H9 (cell line): ENCODE results near the gene MUC5B. TPM values are rescaled to one million over a fixed set of nuclear protein-coding genes. Genes with fewer than 3 reads are reported as not detected.

Experiments
- DNase-seq: peaks from one replicate; pipeline ENCODE4 v3.0.0-alpha.2; 2017
- H2AFZ ChIP-seq: one replicate; pipeline ENCODE4 v1.6.1; 2013; ENCODE audit warnings: mild to moderate bottlenecking, low read length, control low read depth, moderate library complexity
- H2AK5ac ChIP-seq: 2 replicates; pipeline ENCODE4 v1.6.1; 2013; ENCODE audit warnings: low read length, control low read depth, mixed read lengths; ENCODE audit not compliant: insufficient read length
- H2BK120ac ChIP-seq: one replicate; pipeline ENCODE4 v1.6.1; 2013; ENCODE audit warnings: low read depth, mild to moderate bottlenecking, low read length, control low read depth, inconsistent platforms; ENCODE audit not compliant: poor library complexity, severe bottlenecking
- H2BK12ac ChIP-seq: 2 replicates; pipeline ENCODE4 v1.6.1; 2013; ENCODE audit warnings: low read length, control low read depth, mixed read lengths, low read depth; ENCODE audit not compliant: insufficient read length
- H2BK15ac ChIP-seq: 2 replicates; pipeline ENCODE4 v1.6.1; 2013; ENCODE audit warnings: low read depth, low read length, control low read depth
- H2BK20ac ChIP-seq: one replicate; pipeline ENCODE4 v1.6.1; 2013; ENCODE audit warnings: low read depth, mild to moderate bottlenecking, low read length, control low read depth, inconsistent platforms; ENCODE audit not compliant: poor library complexity, severe bottlenecking
- H2BK5ac ChIP-seq: 2 replicates; pipeline ENCODE4 v1.6.1; 2013; ENCODE audit warnings: low read length, control low read depth, mixed read lengths; ENCODE audit not compliant: insufficient read length
- H3K14ac ChIP-seq: 2 replicates; pipeline ENCODE4 v1.6.1; 2013; ENCODE audit warnings: low read length, control low read depth; ENCODE audit not compliant: insufficient read depth
- H3K18ac ChIP-seq: 2 replicates; pipeline ENCODE4 v1.6.1; 2013; ENCODE audit warnings: low read depth, mild to moderate bottlenecking, mixed read lengths, low read length, control low read depth; ENCODE audit not compliant: insufficient read length
- H3K23ac ChIP-seq: 2 replicates; pipeline ENCODE4 v1.6.1; 2013; ENCODE audit warnings: low read length, control low read depth, mixed read lengths, low read depth; ENCODE audit not compliant: insufficient read length
- H3K23me2 ChIP-seq: 2 replicates; pipeline ENCODE4 v1.6.1; 2013; ENCODE audit warnings: low read depth, mild to moderate bottlenecking, mixed read lengths, low read length, control low read depth; ENCODE audit not compliant: insufficient read length, poor library complexity, severe bottlenecking
- H3K27ac ChIP-seq: 2 replicates; pipeline ENCODE4 v1.5.1; 2013; ENCODE audit warnings: low read length, control low read depth, mixed read lengths, low read depth; ENCODE audit not compliant: insufficient read length
- H3K27me3 ChIP-seq: 2 replicates; pipeline ENCODE4 v1.6.1; 2013; ENCODE audit warnings: low read length, control low read depth, inconsistent platforms; ENCODE audit not compliant: insufficient read depth
- H3K4ac ChIP-seq: 2 replicates; pipeline ENCODE4 v1.6.1; 2013; ENCODE audit warnings: low read depth, mild to moderate bottlenecking, control low read depth, inconsistent platforms, low read length, moderate library complexity
- H3K4me1 ChIP-seq: 2 replicates; pipeline ENCODE4 v1.6.1; 2013; ENCODE audit warnings: low read length, control low read depth, inconsistent platforms; ENCODE audit not compliant: insufficient read depth
- H3K4me2 ChIP-seq: 2 replicates; pipeline ENCODE4 v1.6.1; 2013; ENCODE audit warnings: low read length, control low read depth, mixed read lengths; ENCODE audit not compliant: insufficient read length, insufficient read depth
- H3K56ac ChIP-seq: 2 replicates; pipeline ENCODE4 v1.6.1; 2013; ENCODE audit warnings: low read depth, mild to moderate bottlenecking, mixed read lengths, low read length, control low read depth; ENCODE audit not compliant: insufficient read length
- H3K79me1 ChIP-seq: 2 replicates; pipeline ENCODE4 v1.6.1; 2013; ENCODE audit warnings: low read depth, mild to moderate bottlenecking, moderate library complexity, low read length, control low read depth, inconsistent platforms; ENCODE audit not compliant: insufficient read depth, poor library complexity, severe bottlenecking
- H3K79me2 ChIP-seq: 2 replicates; pipeline ENCODE4 v1.6.1; 2013; ENCODE audit warnings: low read length, control low read depth, inconsistent platforms; ENCODE audit not compliant: insufficient read depth
- H3K9ac ChIP-seq: 2 replicates; pipeline ENCODE4 v1.6.1; 2013; ENCODE audit warnings: low read length, control low read depth, mixed read lengths; ENCODE audit not compliant: insufficient read length; ENCODE audit errors: extremely low read depth
- H3K9me3 ChIP-seq: one replicate; pipeline ENCODE4 v1.6.1; 2013; ENCODE audit warnings: low read depth, low read length, inconsistent platforms; ENCODE audit not compliant: control insufficient read depth
- H3T11ph ChIP-seq: one replicate; pipeline ENCODE4 v1.6.1; 2013; ENCODE audit warnings: mild to moderate bottlenecking, low read length, control low read depth, inconsistent platforms
- H4K20me1 ChIP-seq: one replicate; pipeline ENCODE4 v1.6.1; 2013; ENCODE audit not compliant: control insufficient read depth, insufficient read length, insufficient read depth
- H4K5ac ChIP-seq: 2 replicates; pipeline ENCODE4 v1.6.1; 2013; ENCODE audit warnings: low read depth, mild to moderate bottlenecking, mixed read lengths, low read length, control low read depth; ENCODE audit not compliant: insufficient read length
- H4K8ac ChIP-seq: replicated peaks from 2 replicates; pipeline ENCODE4 v1.6.1; 2013; ENCODE audit warnings: low read length, control low read depth, mixed read lengths, low read depth; ENCODE audit not compliant: insufficient read length
- H4K91ac ChIP-seq: 2 replicates; pipeline ENCODE4 v1.6.1; 2013; ENCODE audit warnings: low read depth, mild to moderate bottlenecking, moderate library complexity, mixed read lengths, low read length, control low read depth; ENCODE audit not compliant: insufficient read length
- H3K27ac Mint-ChIP-seq, 3 experiments: 2 replicates in 2 of 3; 3 replicates in 1 of 3; pipeline ENCODE4 v1.8.0; 2020 to 2021; ENCODE audit warnings: mixed read lengths in 3 of 3, mild to moderate bottlenecking in 1 of 3, moderate library complexity in 1 of 3
- H3K27me3 Mint-ChIP-seq: 2 replicates; pipeline ENCODE4 v1.8.0; 2021; ENCODE audit warnings: low read depth, mild to moderate bottlenecking, moderate library complexity, mixed read lengths
- H3K36me3 Mint-ChIP-seq, 3 experiments: 2 replicates in 2 of 3; 3 replicates in 1 of 3; pipeline ENCODE4 v1.8.0; 2020 to 2021; ENCODE audit warnings: low read depth in 3 of 3, mixed read lengths in 3 of 3; ENCODE audit not compliant: insufficient read depth in 1 of 3
- H3K4me1 Mint-ChIP-seq, 2 experiments: 2 replicates each; pipeline ENCODE4 v1.8.0; 2020; ENCODE audit warnings: mixed read lengths in 2 of 2
- H3K4me3 Mint-ChIP-seq, 2 experiments: 2 replicates in 1 of 2; 3 replicates in 1 of 2; pipeline ENCODE4 v1.8.0; 2020 to 2021; ENCODE audit warnings: mild to moderate bottlenecking in 2 of 2, mixed read lengths in 2 of 2, moderate library complexity in 1 of 2
- H3K9me3 Mint-ChIP-seq, 2 experiments: 2 replicates in 1 of 2; 3 replicates in 1 of 2; pipeline ENCODE4 v1.8.0; 2020; ENCODE audit warnings: mild to moderate bottlenecking in 2 of 2, mixed read lengths in 2 of 2, moderate library complexity in 1 of 2
- CTCF ChIP-seq: fragments of 200-600 bp; sonication (generic); conservative IDR thresholded peaks from 3 replicates; pipeline ENCODE4 v1.8.0; 2021; ENCODE audit warnings: antibody characterized with exemption, mild to moderate bottlenecking
- WGBS: extraction: QIAGEN DNeasy Blood & Tissue Kit; methylation state at CpG from one replicate; pipeline ENCODE4 v1.1.7; 2013; ENCODE audit warnings: missing lambda C conversion rate, low lambda C conversion rate, mixed read lengths; ENCODE audit not compliant: insufficient read length; ENCODE audit errors: extremely low coverage; 5-methylcytosine and 5-hydroxymethylcytosine counted together
- total RNA-seq: library from RNA; stranded (reverse); gene quantifications from 2 replicates; pipeline ENCODE4 v1.2.1, GENCODE V29; 2021

MUC5B gene
- total RNA-seq, 1 experiment from 2014 or later: not detected

DNA sequence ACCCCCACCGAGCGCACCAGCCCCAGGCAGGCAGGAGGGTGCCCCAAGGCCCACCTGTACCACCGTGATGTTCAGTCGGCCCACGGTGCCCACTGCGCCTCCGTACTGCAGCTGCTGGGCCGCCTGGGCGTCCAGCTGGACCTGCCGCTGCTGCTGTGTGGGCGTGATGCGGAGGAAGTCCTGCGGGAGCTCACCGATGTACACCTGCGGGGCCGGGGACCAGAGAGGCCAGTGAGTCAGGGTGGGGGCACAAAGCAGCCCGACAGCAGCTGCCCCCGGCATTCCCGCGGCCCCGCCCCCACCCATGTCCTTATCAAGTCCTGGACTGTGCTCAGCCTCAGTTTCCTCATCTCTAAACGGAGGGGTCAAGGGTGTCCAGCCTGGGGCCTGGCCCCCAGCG is 72.7 kb downstream of the MUC5B start:
- H2BK20ac ChIP-seq: no peak overlapping the region

More for the DNA sequence above, 72.7 kb downstream of the MUC5B start:
- no peaks in the 10 kb centered on the region for H3K9me3 ChIP-seq
- H3K4me2 ChIP-seq: no peak overlapping the region
- H3K23me2 ChIP-seq: no peaks in the 10 kb centered on the region
- no peak overlapping the region for H2BK120ac ChIP-seq
- H3K4ac ChIP-seq: no peak overlapping the region
- H3K18ac ChIP-seq: no peak overlapping the region
- Mint-ChIP-seq H3K27me3 (no peaks in the 10 kb centered on the region), H3K36me3 (peaks cover 3 to 21% (median 5%) of the 10 kb centered on the region in 3 experiments; a peak in 5 of 7 replicates), H3K4me3 (no peak overlapping the region), H3K9me3 (no peaks in the 10 kb centered on the region), H3K27ac (no peak overlapping the region), H3K4me1 (peaks cover 11 to 17% of the 10 kb centered on the region in 2 experiments)
- peaks cover 6% of the 10 kb centered on the region for H3K79me1 ChIP-seq
- H2BK12ac ChIP-seq: no peak overlapping the region
- no peak overlapping the region for H2BK5ac ChIP-seq
- WGBS: no CpG with 5 or more reads among the region's 23 CpGs
- no peak overlapping the region for H3T11ph ChIP-seq
- H3K4me1 ChIP-seq: no peaks in the 10 kb centered on the region
- H2BK15ac ChIP-seq: no peak overlapping the region
- H3K9ac ChIP-seq: no peak overlapping the region
- no peak overlapping the region for H4K91ac ChIP-seq
- no peak overlapping the region for H3K56ac ChIP-seq
- no peak for DNase-seq
- H2AK5ac ChIP-seq: no peak overlapping the region
- no peak overlapping the region for H4K5ac ChIP-seq
- H3K27ac ChIP-seq: no peak overlapping the region
- no peaks in the 10 kb centered on the region for H4K20me1 ChIP-seq
- H3K14ac ChIP-seq: no peak overlapping the region
- no peak overlapping the region for H4K8ac ChIP-seq
- no peak for TF ChIP-seq CTCF
- H3K79me2 ChIP-seq: no peaks in the 10 kb centered on the region
- H3K27me3 ChIP-seq: no peaks in the 10 kb centered on the region
- H2AFZ ChIP-seq: no peak overlapping the region
- no peak overlapping the region for H3K23ac ChIP-seq
